COLO829 (cell line): ENCODE data around the gene OSCP1.

ENCODE experiments used
- DNase-seq: peaks from one replicate; pipeline ENCODE4 v3.0.0; 2012; ENCODE audit warnings: low spot score

The OSCP1 gene

GRCh38 chr1:36446271-36446670 lies 4.0 kb downstream of the OSCP1 start:
- no peak for DNase-seq

- DNase-seq: no peak
Measured at GRCh38 chr1:36443297-36443696, 7.0 kb downstream of the OSCP1 start.

- no peak for DNase-seq
Measured at GRCh38 chr1:36442337-36442736, 7.9 kb downstream of the OSCP1 start.

- no peak for DNase-seq
Measured at GRCh38 chr1:36440646-36441045, 9.6 kb downstream of the OSCP1 start.

- DNase-seq: no peak
Measured at GRCh38 chr1:36440044-36440443, 10.2 kb downstream of the OSCP1 start.

GRCh38 chr1:36438715-36439114 lies 11.5 kb downstream of the OSCP1 start:
- no peak for DNase-seq

- DNase-seq: no peak
Measured at GRCh38 chr1:36436821-36437220, 13.4 kb downstream of the OSCP1 start.

- DNase-seq: no peak
Measured at GRCh38 chr1:36433102-36433501, 17.1 kb downstream of the OSCP1 start.

- DNase-seq: no peak
Measured at GRCh38 chr1:36432616-36433015, 17.6 kb downstream of the OSCP1 start.

- DNase-seq: no peak
Measured at GRCh38 chr1:36425791-36426190, 24.5 kb downstream of the OSCP1 start.

- no peak for DNase-seq
Measured at GRCh38 chr1:36421649-36422048, 28.6 kb downstream of the OSCP1 start.

- peak; percentile 61 for DNase-seq
Measured at GRCh38 chr1:36420836-36421317, 29.4 kb downstream of the OSCP1 start.

- no peak for DNase-seq
Measured at GRCh38 chr1:36420409-36420808, 29.8 kb downstream of the OSCP1 start.

- DNase-seq: no peak
Measured at GRCh38 chr1:36419569-36419968, 30.7 kb downstream of the OSCP1 start.

- DNase-seq: no peak
Measured at GRCh38 chr1:36419140-36419539, 31.1 kb downstream of the OSCP1 start.

GRCh38 chr1:36417931-36418330 lies 32.3 kb downstream of the OSCP1 start:
- no peak for DNase-seq

- DNase-seq: no peak
Measured at GRCh38 chr1:36415661-36416326, 34.5 kb downstream of the OSCP1 start.

- no peak for DNase-seq
Measured at GRCh38 chr1:36414384-36414783, 35.9 kb downstream of the OSCP1 start.

- no peak for DNase-seq
Measured at GRCh38 chr1:36411674-36412648, 38.3 kb downstream of the OSCP1 start.

- DNase-seq: no peak
Measured at GRCh38 chr1:36408479-36408878, 41.8 kb downstream of the OSCP1 start.

- no peak for DNase-seq
Measured at GRCh38 chr1:36406440-36406839, 43.8 kb downstream of the OSCP1 start.

- no peak for DNase-seq
Measured at GRCh38 chr1:36402504-36402890, 47.8 kb downstream of the OSCP1 start.
